HK-2 (cell line): Measurements from ENCODE around the gene RAD21L1.
A peak's percentile ranks its signal among the peaks of the same experiment; 100 is the strongest.
"Not testable (repeated sequence)": the region's sequence is repeated elsewhere in the genome, so short reads cannot be mapped to it uniquely, and the experiment has no call there.

Experiments used
- DNase-seq: peaks from one replicate; pipeline ENCODE4 v3.0.0-alpha.2; 2018; ENCODE audit not compliant: unreplicated experiment

Gene RAD21L1

GRCh38 chr20:1199212-1199873, 26.5 kb upstream of the RAD21L1 start:
- DNase-seq = no peak

- DNase-seq = no peak
These were observed 25.9 kb upstream of the RAD21L1 start for GRCh38 chr20:1199964-1200363.

DNA sequence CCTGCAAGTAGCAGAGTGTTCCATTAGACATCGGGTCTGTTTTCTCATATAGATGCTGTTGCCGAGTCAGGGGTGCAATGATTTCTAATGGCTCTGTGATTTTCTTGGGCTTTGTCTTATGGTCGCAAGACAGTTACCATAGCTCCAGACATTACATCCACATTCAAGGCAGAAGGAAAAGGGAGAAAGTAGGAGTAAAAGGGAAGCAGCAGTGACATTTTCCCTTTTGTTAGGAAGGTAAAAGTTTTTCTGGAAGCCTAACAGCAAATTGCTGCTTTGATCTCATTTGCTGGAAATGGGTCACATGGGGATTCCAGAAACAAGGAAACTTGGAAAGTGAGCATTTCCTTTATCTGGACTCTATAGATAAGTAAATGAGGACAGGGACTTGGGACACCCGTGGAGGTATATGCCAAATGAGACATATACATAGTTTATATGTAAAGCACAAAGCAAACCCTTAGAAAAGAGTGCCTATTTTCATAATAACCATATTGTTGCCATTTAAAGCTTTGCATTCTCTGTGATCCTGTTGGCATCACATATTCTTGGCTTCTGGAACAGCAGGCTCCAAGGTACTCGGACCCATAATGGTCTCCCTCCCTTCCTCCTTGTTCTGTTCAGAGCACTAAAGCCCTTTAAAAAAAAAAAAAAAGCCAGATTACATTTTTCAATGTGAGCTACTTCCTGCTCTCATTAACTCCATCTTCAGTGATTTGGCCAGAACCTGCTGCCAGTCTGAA, 22.9 kb upstream of the RAD21L1 start, which contains the start of gene C20orf202:
TSS of gene C20orf202 (plus strand) at position 693 of the 743 bp plus-strand sequence. CDS start 132 bp downstream, outside the sequence.
- no peak for DNase-seq

DNA sequence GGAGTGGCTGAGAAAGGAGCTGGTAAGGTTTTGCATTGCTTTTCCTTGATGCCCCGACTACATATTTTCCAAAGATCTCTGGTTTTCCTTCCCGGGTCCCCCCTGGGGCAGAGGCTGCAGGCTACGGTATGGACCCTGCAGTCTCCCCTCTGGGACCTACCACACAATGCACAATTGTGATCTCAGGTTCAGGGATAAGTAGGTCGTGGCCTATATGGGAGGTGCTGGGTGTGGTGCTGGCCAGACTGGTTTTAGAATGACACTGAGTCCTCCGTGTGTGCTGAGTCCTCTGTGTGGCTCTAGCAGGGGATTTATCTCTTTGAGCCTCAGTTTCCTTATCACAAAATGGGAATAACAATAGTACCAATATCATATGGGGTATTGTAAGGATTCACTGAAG, 22.2 kb upstream of the RAD21L1 start:
- DNase-seq = no peak

DNA sequence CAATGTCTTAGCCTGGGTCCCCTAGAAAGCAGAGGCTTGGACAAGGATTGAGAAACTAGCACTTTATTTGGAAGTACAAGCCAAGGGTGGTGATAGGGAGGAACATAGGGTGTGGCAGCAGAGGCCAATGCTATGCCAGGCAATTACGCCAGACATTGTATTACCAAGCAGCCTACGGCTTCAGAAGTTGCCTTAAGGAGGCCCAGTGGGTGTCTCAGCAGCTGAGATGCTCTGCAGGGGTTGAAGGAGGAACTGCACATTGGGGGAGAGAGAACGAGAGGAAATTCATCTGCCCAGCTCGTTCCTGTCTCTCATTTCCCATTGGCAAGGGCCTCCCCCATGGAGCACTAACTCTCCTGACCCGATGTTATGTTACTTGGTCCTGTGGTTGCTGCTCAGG, 21.7 kb upstream of the RAD21L1 start:
- no peak for DNase-seq

DNA sequence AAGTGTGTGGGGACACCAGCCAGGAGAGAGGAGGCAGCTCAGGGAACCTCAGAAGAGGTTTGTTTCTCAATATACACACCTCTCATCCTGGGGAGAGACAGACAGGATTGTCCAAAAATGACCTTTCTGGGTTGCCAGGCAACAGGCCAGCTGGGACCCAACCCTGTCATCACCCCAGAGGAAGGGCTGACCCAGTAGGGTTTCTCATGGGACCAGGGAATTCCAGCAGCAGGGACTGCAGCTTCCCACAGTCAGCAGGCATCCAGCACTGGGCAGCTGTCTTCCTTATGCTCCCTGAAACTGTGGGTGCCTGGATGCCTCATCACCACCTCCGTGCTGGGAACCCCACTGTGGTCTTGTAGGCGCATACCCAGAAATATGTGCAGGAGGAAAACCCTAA, 21.3 kb upstream of the RAD21L1 start:
- DNase-seq = no peak

GRCh38 chr20:1205802-1206201, 20.0 kb upstream of the RAD21L1 start:
- DNase-seq = no peak

- DNase-seq = no peak
These were observed 19.3 kb upstream of the RAD21L1 start for GRCh38 chr20:1206366-1207148.

GRCh38 chr20:1207293-1207878, 18.5 kb upstream of the RAD21L1 start:
- no peak for DNase-seq

DNA sequence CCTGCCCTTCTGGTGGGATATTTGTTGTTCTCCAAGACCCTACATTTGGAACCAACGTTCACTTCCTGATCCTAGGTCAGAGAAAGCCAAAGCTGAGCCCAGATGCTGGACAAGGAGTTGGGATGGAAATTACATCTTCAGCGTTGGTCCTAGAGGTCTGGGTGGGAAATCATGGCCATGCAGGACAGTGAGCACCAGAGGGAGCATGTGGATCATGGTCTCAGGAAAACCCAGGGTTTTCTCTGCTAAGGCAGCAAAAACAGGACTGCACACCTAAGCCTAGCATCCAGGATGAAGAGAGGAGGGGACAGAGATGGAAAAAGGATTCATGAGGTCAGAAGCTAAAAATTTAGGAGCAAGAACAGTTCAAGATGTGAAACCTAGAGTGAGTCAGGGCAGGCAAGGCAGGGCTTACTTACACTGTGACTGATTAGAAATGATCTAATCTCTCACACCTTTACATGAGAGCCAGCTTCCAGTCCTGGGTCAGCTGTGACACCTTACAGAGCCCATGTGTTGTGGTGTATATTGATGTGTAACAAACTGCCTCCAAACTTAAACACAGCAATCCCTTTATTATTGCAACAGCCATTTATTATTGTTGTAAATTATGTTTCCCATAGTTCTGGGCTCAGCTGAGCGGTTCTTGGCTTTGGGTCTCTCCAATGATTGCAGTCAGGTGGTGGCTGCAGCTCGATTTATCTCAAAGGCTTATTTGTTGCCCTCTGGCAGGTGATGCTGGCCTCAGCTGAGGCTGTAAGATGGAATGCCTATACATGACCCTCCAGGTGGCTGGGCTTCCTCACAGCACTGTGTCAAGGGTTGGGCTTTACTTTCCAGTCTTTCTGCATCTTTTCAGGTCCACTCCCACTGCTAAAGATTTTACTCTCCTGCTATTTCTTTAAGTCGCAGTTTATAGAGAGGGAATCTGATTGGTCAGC, 16.1 kb upstream of the RAD21L1 start:
- DNase-seq = no peak

DNA sequence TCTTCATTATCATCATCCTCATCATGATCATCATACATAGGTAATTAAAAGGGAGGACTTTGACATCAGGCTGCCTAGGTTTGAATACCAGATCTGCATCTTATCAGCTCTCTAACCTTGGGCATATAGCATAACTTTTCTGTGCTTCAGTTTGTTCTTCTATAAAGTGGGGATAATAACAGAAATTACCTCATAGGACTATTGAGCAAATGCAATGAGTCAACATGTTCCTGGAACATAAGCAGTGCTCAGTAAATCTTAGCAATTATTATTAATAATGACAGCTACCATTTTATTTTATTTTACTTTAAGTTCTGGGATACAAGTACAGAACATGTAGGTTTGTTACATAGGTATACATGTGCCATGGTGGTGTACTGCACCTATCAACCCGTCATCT, 15.3 kb upstream of the RAD21L1 start:
- no peak for DNase-seq

DNA sequence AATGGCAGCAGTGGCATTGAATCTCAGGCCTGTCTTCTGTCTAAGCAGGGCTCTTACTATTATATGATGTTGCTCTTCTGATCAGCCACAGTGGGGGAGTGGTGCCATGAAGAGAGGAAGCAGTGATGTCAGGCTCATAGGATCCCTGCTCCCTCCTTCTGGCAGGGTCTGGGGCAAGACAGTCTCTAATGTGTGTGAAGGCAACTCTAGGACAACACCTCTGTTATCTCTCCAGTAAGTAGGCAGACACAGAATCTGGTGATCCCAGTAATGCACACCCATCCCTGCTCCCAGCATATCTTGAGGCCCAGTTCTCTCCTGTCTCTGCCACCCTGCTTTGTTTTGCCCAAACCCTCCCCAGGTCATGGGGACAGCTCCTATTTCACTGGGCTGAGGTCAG, 13.8 kb upstream of the RAD21L1 start:
- DNase-seq = no peak

DNA sequence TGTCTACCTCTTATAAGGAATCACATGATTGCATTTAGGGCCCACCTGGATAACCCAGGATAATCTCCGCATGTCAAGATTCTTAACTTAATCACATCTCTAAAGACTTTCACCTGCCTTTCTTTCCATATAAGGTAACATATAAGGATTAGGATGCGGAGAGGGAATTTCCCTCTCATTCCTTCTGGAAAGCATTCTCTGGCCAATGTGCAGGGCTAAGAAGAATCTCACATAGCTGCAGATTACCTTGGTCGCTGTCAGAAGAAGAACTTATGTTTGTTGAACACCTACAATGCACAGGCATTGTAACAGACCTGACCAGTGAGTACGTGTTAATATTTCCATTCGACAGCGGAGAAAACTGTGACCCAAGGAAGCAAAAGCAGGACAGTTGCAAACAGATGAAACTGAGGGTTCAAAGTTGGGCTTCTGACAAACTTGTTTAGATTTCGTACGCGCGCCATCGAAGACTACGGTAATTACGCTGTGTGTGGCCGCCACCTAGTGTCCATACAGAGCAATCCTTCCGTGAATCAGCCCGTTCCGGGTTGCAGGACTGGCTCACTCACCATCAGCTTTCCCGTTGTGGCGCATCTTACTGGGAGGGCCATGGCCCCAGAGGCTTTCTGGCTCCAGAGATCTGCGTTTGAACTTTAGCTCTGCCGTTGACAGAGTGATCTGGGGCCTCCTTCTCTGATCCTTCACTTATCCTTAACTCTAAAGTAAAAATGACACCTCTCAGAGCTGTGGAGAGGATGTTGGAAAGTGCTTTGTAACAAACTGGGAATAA, 13.0 kb upstream of the RAD21L1 start:
- peak; percentile 69 for DNase-seq

DNA sequence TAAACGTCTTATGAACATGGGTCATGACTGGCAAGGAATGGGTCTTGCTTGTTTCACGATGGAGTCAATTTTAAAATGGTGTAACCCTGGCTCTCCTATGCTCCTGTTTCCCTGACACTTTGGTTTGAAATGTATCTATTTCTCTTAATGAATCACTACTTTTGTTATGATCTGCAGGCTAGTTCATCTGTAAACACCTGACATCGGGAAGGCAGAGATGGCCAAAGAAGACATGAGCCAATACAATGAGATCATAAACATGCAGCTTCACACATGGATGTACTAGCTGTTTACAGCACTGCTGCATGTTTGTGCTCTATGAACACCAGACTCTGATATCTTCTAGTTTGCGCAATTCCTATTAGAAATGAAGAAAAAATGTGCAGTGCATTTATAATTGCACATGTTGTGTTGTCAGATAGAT, 11.0 kb upstream of the RAD21L1 start:
- no peak for DNase-seq

- DNase-seq = no peak
These were observed 10.3 kb upstream of the RAD21L1 start for GRCh38 chr20:1215386-1216170.

DNA sequence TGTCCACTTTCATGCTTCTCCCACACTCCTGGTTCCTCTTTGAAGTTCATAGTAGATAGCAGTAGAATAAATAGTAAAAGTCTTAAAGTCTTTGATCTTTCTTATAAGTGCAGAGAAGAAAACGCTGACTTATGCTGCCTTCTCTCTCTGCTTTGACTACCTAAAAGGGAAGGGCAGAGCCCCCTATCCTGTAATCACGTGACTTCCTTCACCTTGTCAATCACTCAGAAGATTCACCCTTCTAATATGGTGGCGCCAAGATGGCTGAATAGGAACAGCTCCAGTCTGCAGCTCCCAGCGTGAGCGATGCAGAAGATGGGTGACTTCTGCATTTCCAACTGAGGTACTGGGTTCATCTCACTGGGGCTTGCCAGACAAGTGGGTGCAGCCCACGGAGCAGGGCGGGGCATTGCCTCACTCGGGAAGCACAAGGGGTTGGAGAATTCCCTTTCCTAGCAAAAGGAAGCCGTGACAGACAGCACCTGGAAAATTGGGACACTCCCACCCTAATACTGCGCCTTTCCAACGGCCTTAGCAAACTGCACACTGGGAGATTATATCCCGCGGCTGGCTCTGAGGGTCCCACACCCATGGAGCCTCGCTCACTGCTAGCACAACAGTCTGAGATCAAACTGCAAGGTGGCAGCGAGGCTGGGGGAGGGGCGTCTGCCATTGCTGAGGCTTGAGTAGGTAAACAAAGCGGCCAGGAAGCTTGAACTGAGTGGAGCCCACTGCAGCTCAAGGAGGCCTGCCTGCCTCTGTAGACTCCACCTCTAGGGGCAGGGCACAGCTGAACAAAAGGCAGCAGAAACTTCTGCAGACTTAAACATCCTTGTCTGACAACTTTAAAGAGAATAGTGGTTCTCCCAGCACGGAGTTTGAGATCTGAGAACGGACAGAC, 9.1 kb upstream of the RAD21L1 start:
- not testable (repeated sequence) for DNase-seq

DNA sequence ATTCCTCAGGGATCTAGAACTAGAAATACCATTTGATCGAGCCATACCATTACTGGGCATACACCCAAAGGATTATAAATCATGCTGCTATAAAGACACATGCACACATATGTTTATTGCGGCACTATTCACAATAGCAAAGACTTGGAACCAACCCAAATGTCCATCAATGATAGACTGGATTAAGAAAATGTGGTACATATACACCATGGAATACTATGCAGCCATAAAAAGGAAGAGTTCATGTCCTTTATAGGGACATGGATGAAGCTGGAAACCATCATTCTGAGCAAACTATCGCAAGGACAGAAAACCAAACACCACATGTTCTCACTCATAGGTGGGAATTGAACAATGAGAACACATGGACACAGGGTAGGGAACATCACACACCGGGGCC, 3.1 kb upstream of the RAD21L1 start:
- not testable (repeated sequence) for DNase-seq

DNA sequence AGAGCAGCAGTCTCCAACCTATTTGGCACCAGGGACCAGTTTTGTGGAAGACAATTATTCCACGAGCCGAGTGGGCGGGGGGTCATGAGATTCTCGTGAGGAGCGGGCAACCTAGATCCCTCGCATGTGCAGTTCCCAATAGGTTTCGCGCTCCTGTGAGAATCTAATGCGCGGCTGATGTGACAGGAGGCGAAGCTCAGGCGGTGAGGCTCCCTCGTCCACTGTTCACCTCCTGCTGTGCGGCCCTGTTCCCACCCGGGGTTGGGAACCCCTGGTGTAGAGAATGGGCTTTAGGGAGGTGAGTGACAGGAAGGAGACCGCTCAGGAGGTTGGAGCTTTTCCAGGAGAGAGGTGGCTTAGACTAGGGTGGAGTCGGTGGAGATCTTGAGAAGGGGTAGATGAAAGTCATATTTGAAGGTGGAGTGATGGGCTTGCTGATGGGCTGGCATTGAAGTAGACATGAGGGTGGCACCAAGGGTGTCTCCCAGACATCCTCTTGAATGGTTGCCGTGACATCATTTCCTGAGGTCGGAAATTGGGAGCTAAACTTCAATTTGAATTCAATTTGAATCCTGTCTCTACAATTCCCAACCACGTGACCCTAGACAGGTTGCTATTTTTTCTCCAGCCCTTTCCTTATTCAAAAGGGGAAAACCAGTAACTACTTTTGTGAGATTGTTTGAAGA, 1.5 kb upstream of the RAD21L1 start:
- no peak for DNase-seq
